Mesenchymal stem cell (in vitro differentiated cells and primary cell): ENCODE measurements around the gene CDH2.

ENCODE experiments used
- DNase-seq: peaks from one replicate; pipeline ENCODE4 v3.0.0-alpha.2; 2013
- H2AFZ ChIP-seq: one replicate; pipeline ENCODE4 v1.6.1; 2013; ENCODE audit warnings: low read depth, mild to moderate bottlenecking, control low read depth, inconsistent platforms, low read length, moderate library complexity
- H2AK5ac ChIP-seq: 2 replicates; pipeline ENCODE4 v1.6.1; 2013; ENCODE audit warnings: low read length, moderate library complexity, mild to moderate bottlenecking, inconsistent platforms; ENCODE audit not compliant: severe bottlenecking
- H2BK120ac ChIP-seq: one replicate; pipeline ENCODE4 v1.6.1; 2013; ENCODE audit warnings: low read depth, mild to moderate bottlenecking, inconsistent platforms, low read length, moderate library complexity
- H2BK12ac ChIP-seq, 2 experiments: one replicate each; pipeline ENCODE4 v1.6.1; 2013; ENCODE audit warnings: inconsistent platforms in 2 of 2, low read length in 2 of 2, mild to moderate bottlenecking in 2 of 2, moderate library complexity in 2 of 2, control low read depth in 1 of 2
- H2BK15ac ChIP-seq: one replicate; pipeline ENCODE4 v1.6.1; 2013; ENCODE audit warnings: mild to moderate bottlenecking, low read depth, inconsistent platforms; ENCODE audit not compliant: poor library complexity, severe bottlenecking
- H2BK5ac ChIP-seq: 2 replicates; pipeline ENCODE4 v1.6.1; 2013; ENCODE audit warnings: low read depth, mild to moderate bottlenecking, low read length, control low read depth, inconsistent platforms; ENCODE audit not compliant: poor library complexity, severe bottlenecking
- H3K14ac ChIP-seq, 2 experiments: one replicate each; pipeline ENCODE4 v1.6.1; 2013; ENCODE audit warnings: inconsistent platforms in 2 of 2, low read length in 2 of 2, control low read depth in 1 of 2, mild to moderate bottlenecking in 1 of 2, moderate library complexity in 1 of 2
- H3K18ac ChIP-seq, 2 experiments: one replicate each; pipeline ENCODE4 v1.6.1; 2013; ENCODE audit warnings: inconsistent platforms in 2 of 2, low read length in 2 of 2, control low read depth in 1 of 2, low read depth in 1 of 2, mild to moderate bottlenecking in 1 of 2
- H3K23ac ChIP-seq, 2 experiments: one replicate each; pipeline ENCODE4 v1.6.1; 2013; ENCODE audit warnings: inconsistent platforms in 2 of 2, low read length in 2 of 2, mild to moderate bottlenecking in 2 of 2, moderate library complexity in 2 of 2, control low read depth in 1 of 2
- H3K27ac ChIP-seq: 2 replicates; pipeline ENCODE4 v1.5.1; 2013; ENCODE audit warnings: mild to moderate bottlenecking, moderate library complexity, low read length, control low read depth, inconsistent platforms; ENCODE audit not compliant: poor library complexity, severe bottlenecking
- H3K27me3 ChIP-seq, 2 experiments: 2 replicates each; pipeline versions ENCODE4 v1.6.1 to v1.7.0; 2013; ENCODE audit warnings: low read length in 2 of 2, mild to moderate bottlenecking in 2 of 2, moderate library complexity in 2 of 2, control low read depth in 1 of 2, inconsistent platforms in 1 of 2; ENCODE audit not compliant: control insufficient read depth in 1 of 2, insufficient read depth in 1 of 2
- H3K36me3 ChIP-seq, 2 experiments: 2 replicates each; pipeline versions ENCODE4 v1.6.1 to v1.7.0; 2013; ENCODE audit warnings: low read length in 2 of 2, control low read depth in 1 of 2, inconsistent platforms in 1 of 2, low read depth in 1 of 2, mild to moderate bottlenecking in 1 of 2; ENCODE audit not compliant: insufficient read depth in 2 of 2, control insufficient read depth in 1 of 2
- H3K4ac ChIP-seq, 2 experiments: one replicate each; pipeline ENCODE4 v1.6.1; 2013; ENCODE audit warnings: inconsistent platforms in 2 of 2, low read length in 2 of 2, mild to moderate bottlenecking in 2 of 2, moderate library complexity in 2 of 2, control low read depth in 1 of 2, low read depth in 1 of 2
- H3K4me1 ChIP-seq: 2 replicates; pipeline ENCODE4 v1.6.1; 2013; ENCODE audit warnings: low read depth, low read length, control low read depth; ENCODE audit not compliant: control insufficient read depth, insufficient read depth
- H3K4me2 ChIP-seq: 2 replicates; pipeline ENCODE4 v1.6.1; 2013; ENCODE audit warnings: low read length, mild to moderate bottlenecking, inconsistent platforms; ENCODE audit not compliant: poor library complexity, severe bottlenecking
- H3K4me3 ChIP-seq, 2 experiments: 2 replicates each; pipeline versions ENCODE4 v1.5.1 to v1.7.0; 2013; ENCODE audit warnings: low read length in 2 of 2, mild to moderate bottlenecking in 2 of 2, control low read depth in 1 of 2, low read depth in 1 of 2; ENCODE audit not compliant: insufficient read depth in 1 of 2
- H3K79me1 ChIP-seq: replicated peaks from 2 replicates; pipeline ENCODE4 v1.6.1; 2013; ENCODE audit warnings: mild to moderate bottlenecking, control low read depth, low read length, inconsistent platforms; ENCODE audit not compliant: poor library complexity, severe bottlenecking
- H3K9ac ChIP-seq: 2 replicates; pipeline ENCODE4 v1.7.0; 2013; ENCODE audit warnings: mild to moderate bottlenecking, low read length, moderate library complexity
- H3K9me3 ChIP-seq: 2 replicates; pipeline ENCODE4 v1.7.0; 2013; ENCODE audit warnings: mild to moderate bottlenecking, low read length; ENCODE audit not compliant: control insufficient read depth
- H4K8ac ChIP-seq: one replicate; pipeline ENCODE4 v1.6.1; 2013; ENCODE audit warnings: inconsistent platforms, mild to moderate bottlenecking, low read length, moderate library complexity
- H4K91ac ChIP-seq: one replicate; pipeline ENCODE4 v1.6.1; 2013; ENCODE audit warnings: mild to moderate bottlenecking, low read length, inconsistent platforms
- WGBS: methylation state at CpG from one replicate; pipeline ENCODE4 v1.1.7; 2013; ENCODE audit warnings: mixed read lengths; 5-methylcytosine and 5-hydroxymethylcytosine counted together

Gene CDH2

GRCh38 chr18:28152754-28153153, 24.2 kb downstream of the CDH2 start:
- Histone ChIP-seq H3K18ac (peak overlapping the region in 1 of 2 experiments; percentile 21), H3K23ac (no peak overlapping the region), H2BK120ac (peak overlapping the region; percentile 34), H2AFZ (no peak overlapping the region), H3K9ac (no peak overlapping the region), H3K4ac (no peak overlapping the region), H3K79me1 (peaks cover 35% of the 10 kb centered on the region), H3K4me2 (no peak overlapping the region), H4K8ac (peak overlapping the region; percentile 75), H2BK12ac (peak overlapping the region in 1 of 2 experiments; percentile 66), H2AK5ac (no peak overlapping the region), H2BK15ac (no peak overlapping the region), H3K4me1 (peaks cover 5% of the 10 kb centered on the region), H3K4me3 (no peak overlapping the region), H2BK5ac (no peak overlapping the region), H3K14ac (no peak overlapping the region), H4K91ac (peak overlapping the region; percentile 39), H3K9me3 (no peaks in the 10 kb centered on the region), H3K27me3 (no peaks in the 10 kb centered on the region), H3K27ac (no peak overlapping the region), H3K36me3 (no peaks in the 10 kb centered on the region)
- DNase-seq, result no peak
- 51% methylated on average over 3 of the region's 3 CpGs for WGBS

- Histone ChIP-seq H3K18ac (peak overlapping the region; percentile 46 to 66), H3K27me3 (no peaks in the 10 kb centered on the region), H4K8ac (peak overlapping the region; percentile 75), H2AFZ (no peak overlapping the region), H3K23ac (peak overlapping the region in 1 of 2 experiments; percentile 10), H3K36me3 (no peaks in the 10 kb centered on the region), H3K9me3 (no peaks in the 10 kb centered on the region), H2BK120ac (no peak overlapping the region), H3K4me3 (no peak overlapping the region), H3K27ac (no peak overlapping the region), H4K91ac (peak overlapping the region; percentile 39), H3K9ac (no peak overlapping the region), H3K4me1 (peaks cover 5% of the 10 kb centered on the region), H2BK5ac (no peak overlapping the region), H2BK12ac (peak overlapping the region; percentile 25 to 66), H3K4ac (peak overlapping the region in 1 of 2 experiments; percentile 32), H2AK5ac (peak overlapping the region; percentile 61), H2BK15ac (no peak overlapping the region), H3K4me2 (no peak overlapping the region), H3K14ac (no peak overlapping the region), H3K79me1 (peaks cover 37% of the 10 kb centered on the region)
- DNase-seq, result no peak
- 84% methylated on average over 4 of the region's 4 CpGs for WGBS
Measured at GRCh38 chr18:28152354-28152753, 24.6 kb downstream of the CDH2 start.

GRCh38 chr18:28151434-28151833, 25.5 kb downstream of the CDH2 start:
- H3K4me2 ChIP-seq, result no peak overlapping the region
- H3K79me1 ChIP-seq, result peaks cover 37% of the 10 kb centered on the region
- no peaks in the 10 kb centered on the region for H3K27me3 ChIP-seq
- no peak overlapping the region for H3K4ac ChIP-seq
- no peak overlapping the region for H2AK5ac ChIP-seq
- H3K23ac ChIP-seq, result no peak overlapping the region
- H3K36me3 ChIP-seq, result no peaks in the 10 kb centered on the region
- H2AFZ ChIP-seq, result no peak overlapping the region
- no peak overlapping the region for H3K27ac ChIP-seq
- no peak for DNase-seq
- no peak overlapping the region for H3K14ac ChIP-seq
- peaks cover 5% of the 10 kb centered on the region for H3K4me1 ChIP-seq
- WGBS, result 100% methylated on average over 1 of the region's 1 CpG
- no peak overlapping the region for H3K18ac ChIP-seq
- no peak overlapping the region for H2BK120ac ChIP-seq
- no peak overlapping the region for H3K4me3 ChIP-seq
- no peaks in the 10 kb centered on the region for H3K9me3 ChIP-seq
- H2BK5ac ChIP-seq, result no peak overlapping the region
- no peak overlapping the region for H3K9ac ChIP-seq
- no peak overlapping the region for H4K91ac ChIP-seq
- H2BK12ac ChIP-seq, result no peak overlapping the region
- no peak overlapping the region for H2BK15ac ChIP-seq
- no peak overlapping the region for H4K8ac ChIP-seq

- Histone ChIP-seq H3K4me3 (no peak overlapping the region), H3K4me1 (peaks cover 5% of the 10 kb centered on the region), H4K91ac (no peak overlapping the region), H2BK15ac (no peak overlapping the region), H4K8ac (no peak overlapping the region), H3K36me3 (no peaks in the 10 kb centered on the region), H3K4me2 (no peak overlapping the region), H2BK12ac (peak overlapping the region in 1 of 2 experiments; percentile 29), H3K18ac (peak overlapping the region in 1 of 2 experiments; percentile 42), H3K4ac (no peak overlapping the region), H2AFZ (no peak overlapping the region), H3K14ac (no peak overlapping the region), H3K79me1 (peaks cover 34% of the 10 kb centered on the region), H2BK120ac (no peak overlapping the region), H3K9ac (no peak overlapping the region), H2AK5ac (no peak overlapping the region), H3K9me3 (no peaks in the 10 kb centered on the region), H3K27ac (no peak overlapping the region), H3K27me3 (no peaks in the 10 kb centered on the region), H2BK5ac (no peak overlapping the region), H3K23ac (no peak overlapping the region)
- 100% methylated on average over 1 of the region's 1 CpG for WGBS
- DNase-seq, result no peak
Measured at GRCh38 chr18:28150925-28151324, 26.0 kb downstream of the CDH2 start.
